ENCODE results near the gene COL16A1. TPM values are rescaled to one million over a fixed set of nuclear protein-coding genes. Genes with fewer than 3 reads are reported as not detected.

The COL16A1 gene
- total and polyA plus RNA-seq, 2 of the 4 experiments (the other 2 are of a cell fraction) = 34.2 to 62.8 TPM

GRCh38 chr1:31678681-31679080 is 25.1 kb downstream of the COL16A1 start:
- H4K91ac ChIP-seq (ENCODE audit: insufficient read depth, low read depth, low read length) = no peak overlapping the region
- peaks cover 73% of the 10 kb centered on the region for H3K36me3 ChIP-seq (ENCODE audit: control insufficient read depth, insufficient read depth, low read length)
- no TSS peak for BruUV-seq (replicated peaks)
- H3K56ac ChIP-seq (ENCODE audit: extremely low read depth, insufficient read depth, low read length) = no peak overlapping the region
- peaks cover 3% of the 10 kb centered on the region; the same call in 1 of the 2 replicates for H3K9me1 ChIP-seq (ENCODE audit: insufficient read depth, low read length)
- H2AK5ac ChIP-seq (ENCODE audit: low read depth, low read length) = no peak overlapping the region
- no peak overlapping the region for H4K5ac ChIP-seq (ENCODE audit: low read depth, low read length)
- H3K4me1 ChIP-seq (ENCODE audit: control insufficient read depth, insufficient read depth, low read length) = no peaks in the 10 kb centered on the region
- CTCF ChIA-PET = interaction anchor here (0.8 to 1.2 kb wide), 2 partner anchors 14 to 91 kb away, joined by 3 read pairs; no protein-coding TSS in a partner anchor
- H2BK120ac ChIP-seq (ENCODE audit: low read depth, low read length) = no peak overlapping the region
- in situ Hi-C loops (cut with MboI; ENCODE audit: low sequenced_read_pairs) (no loop called here), intact Hi-C loops (cut with micrococcal nuclease) (no loop called here), dilution Hi-C loops (cut with HindIII; ENCODE audit: low sequenced_read_pairs, unreplicated experiment) (no loop called here)
- no peak overlapping the region for H3K18ac ChIP-seq (ENCODE audit: low read depth, low read length)
- no peak overlapping the region for H2BK5ac ChIP-seq (ENCODE audit: low read depth, low read length, poor library complexity, severe bottlenecking)
- peaks cover 0 to 3% of the 10 kb centered on the region in 2 experiments; a peak in 1 of 4 replicates for H3K79me1 ChIP-seq (ENCODE audit: low read depth in 1 of 2, low read length in 2 of 2)
- no peak overlapping the region for H3K27ac ChIP-seq (ENCODE audit: insufficient read depth, low read length)
- no peak overlapping the region for H2BK15ac ChIP-seq (ENCODE audit: low read depth, low read length)
- no peak overlapping the region for H2AFZ ChIP-seq (replicated peaks; ENCODE audit: low read length, poor library complexity)
- no peak overlapping the region for H3K9ac ChIP-seq (ENCODE audit: low read depth, low read length)
- H3K27me3 ChIP-seq (ENCODE audit: control insufficient read depth, insufficient read depth, low read length) = no peaks in the 10 kb centered on the region
- no peak for TF ChIP-seq CTCF (conservative IDR thresholded peaks at IDR 0.05; ENCODE audit: low read depth, low read length)
- no peak for TF ChIP-seq POLR2A (IDR thresholded peaks at IDR 0.05; ENCODE audit: low read depth, low read length)
- TF ChIP-seq MAZ (IDR thresholded peaks at IDR 0.05; ENCODE audit: borderline replicate concordance, low read depth, low read length) = no peak
- TF ChIP-seq MXI1 (IDR thresholded peaks at IDR 0.05; ENCODE audit: borderline replicate concordance, low read depth, low read length) = no peak
- no peak for TF ChIP-seq CHD1 (IDR thresholded peaks at IDR 0.05; ENCODE audit: low read depth, low read length)
- TF ChIP-seq CEBPB (IDR thresholded peaks at IDR 0.05; ENCODE audit: low read depth, low read length) = no peak
- no peak for TF ChIP-seq ELK1 (IDR thresholded peaks at IDR 0.05; ENCODE audit: borderline replicate concordance, low read depth, low read length)
- no peak for TF ChIP-seq SMC3 (IDR thresholded peaks at IDR 0.05; ENCODE audit: low read depth, low read length)
- no peak for TF ChIP-seq RAD21 (IDR thresholded peaks at IDR 0.05; ENCODE audit: low read length)
- TF ChIP-seq NFE2L2 (IDR thresholded peaks at IDR 0.05; ENCODE audit: low read depth, low read length) = no peak
- no peak for TF ChIP-seq RFX5 (IDR thresholded peaks at IDR 0.05; ENCODE audit: low read depth, low read length)
- no peak for TF ChIP-seq MAFK (IDR thresholded peaks at IDR 0.05; ENCODE audit: low read depth, low read length)
- no peak for TF ChIP-seq USF2 (IDR thresholded peaks at IDR 0.05; ENCODE audit: low read depth, low read length)
- no peak for TF ChIP-seq BHLHE40 (IDR thresholded peaks at IDR 0.05; ENCODE audit: low read depth, low read length)
- no peak overlapping the region for H3K23ac ChIP-seq (ENCODE audit: low read depth, low read length)
- no peak overlapping the region for H3K4ac ChIP-seq (ENCODE audit: low read depth, low read length)
- POLR2A ChIA-PET (ENCODE audit: unreplicated experiment) = no interaction called here
- 100% methylated on average over 1 of the region's 4 CpGs; no CpG with 5 or more reads in 1 of the 2 experiments for WGBS, 2 experiments (ENCODE audit: extremely low coverage in 2 of 2, insufficient read length in 1 of 2)
- H3K4me3 ChIP-seq (ENCODE audit: insufficient read depth, low read depth, low read length) = no peak overlapping the region
- no peaks in the 10 kb centered on the region for H3K9me3 ChIP-seq (ENCODE audit: control insufficient read depth, insufficient read depth, low read length)
- ATAC-seq (ENCODE audit: low read depth) = no peak
- no peak overlapping the region for H2BK20ac ChIP-seq (ENCODE audit: low read depth, low read length)
- DNase-seq = no peak
- H3K14ac ChIP-seq (replicated peaks; ENCODE audit: low read depth, low read length) = no peak overlapping the region
- H2AK9ac ChIP-seq (replicated peaks; ENCODE audit: low read depth, low read length, poor library complexity) = no peak overlapping the region
- no peak overlapping the region for H3K4me2 ChIP-seq (ENCODE audit: low read depth, low read length)
- no peaks in the 10 kb centered on the region for H4K20me1 ChIP-seq (ENCODE audit: insufficient read depth, low read length)
- H4K8ac ChIP-seq (ENCODE audit: low read depth in 2 of 2, low read length in 2 of 2) = no peak overlapping the region

All from IMR-90 (cell line).